ENCODE results near the gene CDH4.

Gene CDH4

GRCh38 chr20:61251529-61252393, at the start of gene CDH4:
CDH4 (plus strand) TSS chr20:61252261.
- DNase-seq: no peak

- no peak for DNase-seq
Measured at GRCh38 chr20:61203320-61203719, 48.7 kb upstream of the CDH4 start.

DNA sequence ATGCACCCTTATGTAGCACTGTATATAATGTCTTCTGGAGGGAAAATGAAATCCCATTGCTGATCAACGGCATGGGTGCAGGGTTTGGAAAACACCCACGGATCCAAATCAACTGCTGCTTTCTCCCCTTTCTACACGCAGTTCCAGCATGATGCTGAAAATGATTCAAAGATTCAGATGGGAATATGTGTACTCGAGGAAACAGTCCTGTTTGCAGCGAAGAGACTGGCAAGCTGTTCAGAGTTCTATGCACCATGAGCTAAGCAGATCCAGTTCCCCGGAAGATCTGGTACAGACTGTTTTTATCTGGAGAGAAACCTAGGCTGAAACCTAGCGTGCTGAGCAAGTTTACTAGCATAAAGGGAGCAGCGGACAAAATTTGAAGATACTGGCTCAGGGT, 47.9 kb upstream of the CDH4 start:
- no peak for DNase-seq

GRCh38 chr20:61205769-61206168, 46.3 kb upstream of the CDH4 start:
- DNase-seq: no peak

DNA sequence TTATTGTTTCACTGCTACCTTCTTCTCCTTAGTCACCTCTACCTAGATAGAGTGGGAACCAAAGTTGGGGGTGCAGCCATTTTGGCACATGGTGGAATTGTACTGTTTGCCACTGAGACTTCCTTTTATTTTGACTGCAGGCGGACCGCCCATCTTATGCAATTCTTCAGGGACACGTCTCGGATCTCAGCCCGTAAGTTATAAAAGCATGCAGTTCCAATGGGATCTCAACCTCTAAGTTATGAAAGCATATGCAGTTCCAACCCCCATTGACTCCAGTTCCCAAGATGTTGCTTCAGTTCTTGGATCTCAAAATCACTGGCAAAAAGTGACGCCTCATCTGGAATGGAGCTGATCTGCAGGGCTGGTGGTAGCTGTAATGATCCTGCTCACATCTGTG, 41.2 kb upstream of the CDH4 start:
- DNase-seq: no peak

- no peak for DNase-seq
Measured at GRCh38 chr20:61217848-61218247, 34.2 kb upstream of the CDH4 start.

DNA sequence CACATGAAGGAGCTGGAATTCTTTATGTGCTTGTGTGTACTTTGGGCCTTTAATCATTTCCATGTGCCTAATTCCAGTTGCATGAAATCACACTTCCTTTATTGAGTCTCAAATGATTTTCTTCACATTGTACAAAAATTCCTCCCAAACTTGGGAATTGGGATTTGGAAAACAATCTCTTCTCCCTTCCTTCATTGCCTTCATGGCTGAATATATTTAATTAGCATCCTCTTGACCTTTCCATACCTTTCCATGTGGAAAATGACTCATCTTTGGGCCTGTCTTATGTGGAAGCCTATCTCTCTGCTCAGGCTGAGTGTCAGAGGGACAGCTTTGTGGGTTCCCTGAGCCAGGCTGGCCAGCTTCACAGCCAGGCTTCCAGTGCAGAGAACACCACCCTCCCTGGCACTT, 33.0 kb upstream of the CDH4 start:
- no peak for DNase-seq

DNA sequence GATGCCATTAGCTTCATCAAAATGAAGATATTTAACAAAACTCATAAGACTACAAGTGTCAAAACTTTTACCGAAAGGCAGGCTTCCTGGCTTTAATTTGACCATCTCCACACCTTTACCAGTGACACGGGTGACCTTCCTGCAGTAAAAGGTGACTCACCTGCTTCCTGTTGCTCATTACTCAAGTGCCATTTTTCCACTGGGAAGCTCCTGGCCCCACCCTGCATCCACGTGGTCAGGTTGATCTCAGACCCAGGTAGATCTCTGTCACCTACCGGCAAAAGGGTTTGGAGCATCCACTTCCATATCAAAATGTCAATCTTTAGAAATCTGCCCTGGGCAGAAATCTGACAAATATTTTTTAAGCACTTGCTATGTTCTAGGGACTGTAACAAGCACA, 31.9 kb upstream of the CDH4 start:
- no peak for DNase-seq

DNA sequence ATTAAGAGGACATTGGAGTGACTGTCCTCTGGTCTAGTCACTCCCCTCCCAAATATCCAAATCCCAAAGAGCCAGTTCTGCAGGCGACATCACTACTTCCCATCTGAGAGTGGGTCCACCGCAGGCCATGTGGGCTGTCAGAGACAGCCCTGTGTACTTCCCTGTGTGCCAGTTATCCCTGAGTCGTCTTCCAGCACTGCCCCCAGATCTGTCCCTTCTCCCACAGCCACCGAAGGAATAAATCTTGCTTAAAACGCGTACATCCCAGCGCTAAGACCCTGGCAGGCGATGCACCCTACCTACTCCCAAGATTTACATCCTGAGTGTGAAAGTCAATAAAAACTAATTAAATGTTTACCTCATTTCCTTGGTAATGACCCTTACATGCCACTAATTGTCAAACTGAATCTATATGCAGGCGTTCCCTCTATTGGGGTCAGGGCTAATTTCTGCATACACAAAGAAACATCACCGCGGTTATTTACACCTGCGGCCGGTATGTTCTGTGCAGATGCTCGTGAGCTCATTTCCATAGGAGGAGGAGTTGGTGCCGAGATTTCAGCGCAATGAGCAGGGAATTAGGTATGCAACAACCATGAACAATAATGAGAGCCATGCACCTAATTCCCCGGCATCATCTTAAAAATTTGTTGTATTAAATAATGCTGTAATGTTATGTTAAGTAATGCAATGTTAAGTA, 31.3 kb upstream of the CDH4 start:
- DNase-seq: no peak

- no peak for DNase-seq
Measured at GRCh38 chr20:61222699-61223098, 29.4 kb upstream of the CDH4 start.

DNA sequence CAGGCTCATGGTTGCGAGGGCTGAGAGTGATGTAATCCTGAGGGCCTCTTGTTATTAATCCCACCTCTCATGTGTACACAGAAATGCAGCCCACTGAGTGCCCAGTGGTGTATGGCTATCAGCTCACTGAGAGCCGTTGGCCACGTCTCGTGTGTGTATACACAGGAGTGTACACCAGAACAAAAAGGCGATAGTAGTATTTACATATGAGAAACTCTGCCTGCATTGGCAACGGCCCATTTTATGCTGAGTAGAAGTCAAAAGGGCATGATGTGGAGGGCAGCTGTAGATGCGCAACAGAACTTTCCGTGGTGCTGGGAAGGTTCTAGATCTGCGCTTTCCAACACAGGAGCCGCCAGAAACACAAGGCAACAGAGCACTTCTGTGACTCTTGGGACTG, 28.9 kb upstream of the CDH4 start:
- DNase-seq: no peak

DNA sequence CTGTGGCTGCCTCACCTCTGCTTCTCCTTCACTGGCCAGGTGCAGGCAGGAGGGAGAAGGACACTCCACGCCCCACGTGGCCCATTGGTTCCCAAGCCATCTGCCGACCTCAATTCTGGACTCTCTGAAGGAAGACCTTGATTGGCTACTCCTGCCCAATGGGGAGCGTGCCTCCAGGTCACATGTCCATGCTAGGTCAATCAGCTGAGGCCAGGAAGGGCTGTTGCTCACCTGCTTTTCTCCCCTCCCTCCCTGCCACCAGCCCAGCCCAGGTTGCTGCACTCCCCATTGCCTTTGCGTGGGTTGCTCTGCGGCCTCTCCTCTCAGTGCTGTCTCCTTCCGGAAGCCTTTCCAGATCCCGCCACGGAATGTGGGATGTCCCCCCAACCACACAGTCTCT, 21.9 kb upstream of the CDH4 start:
- DNase-seq: no peak

- no peak for DNase-seq
Measured at GRCh38 chr20:61233590-61233989, 18.5 kb upstream of the CDH4 start.

- no peak for DNase-seq
Measured at GRCh38 chr20:61234224-61234890, 17.7 kb upstream of the CDH4 start.

DNA sequence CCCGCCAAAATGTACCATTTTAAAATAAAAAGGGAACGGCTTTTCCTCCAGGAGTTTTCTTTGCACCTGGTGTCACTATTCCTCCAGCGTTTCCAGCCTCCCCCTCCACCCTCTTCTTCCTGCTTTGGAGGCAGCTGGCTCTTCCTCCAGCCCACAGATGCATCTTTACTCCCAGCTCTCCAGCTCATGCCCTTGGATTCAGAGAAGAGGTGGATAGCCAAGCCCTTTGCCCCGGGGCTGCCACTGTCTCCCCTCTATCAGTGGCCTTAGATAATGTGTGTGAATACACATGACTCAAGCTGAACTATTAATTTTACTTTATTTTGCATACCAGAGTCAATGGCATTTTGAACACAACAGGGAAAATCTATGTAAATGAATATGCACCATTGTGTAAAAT, 15.3 kb upstream of the CDH4 start:
- no peak for DNase-seq

- DNase-seq: no peak
Measured at GRCh38 chr20:61238813-61239212, 13.2 kb upstream of the CDH4 start.

DNA sequence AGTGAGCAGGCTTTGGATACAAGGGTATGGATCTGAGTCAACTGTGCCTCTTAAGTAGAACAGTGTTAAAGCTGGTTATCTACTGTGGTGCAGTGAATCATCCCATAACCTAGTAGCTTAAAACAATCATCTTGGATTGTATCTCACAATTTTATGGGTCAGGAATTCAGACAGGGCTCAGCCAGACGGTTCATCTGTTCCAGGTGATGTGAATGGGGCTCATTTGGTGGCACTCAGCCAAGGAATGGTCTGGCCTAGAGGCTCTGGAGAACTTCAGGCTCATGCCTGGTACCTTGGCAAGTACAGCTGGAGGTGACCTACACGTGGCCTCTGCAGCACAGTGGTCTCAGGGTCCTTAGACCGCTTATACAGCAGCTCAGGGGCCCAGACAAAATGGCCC, 11.2 kb upstream of the CDH4 start:
- no peak for DNase-seq

GRCh38 chr20:61244213-61244612, 7.8 kb upstream of the CDH4 start:
- DNase-seq: no peak

GRCh38 chr20:61246269-61246668, 5.8 kb upstream of the CDH4 start:
- DNase-seq: no peak

DNA sequence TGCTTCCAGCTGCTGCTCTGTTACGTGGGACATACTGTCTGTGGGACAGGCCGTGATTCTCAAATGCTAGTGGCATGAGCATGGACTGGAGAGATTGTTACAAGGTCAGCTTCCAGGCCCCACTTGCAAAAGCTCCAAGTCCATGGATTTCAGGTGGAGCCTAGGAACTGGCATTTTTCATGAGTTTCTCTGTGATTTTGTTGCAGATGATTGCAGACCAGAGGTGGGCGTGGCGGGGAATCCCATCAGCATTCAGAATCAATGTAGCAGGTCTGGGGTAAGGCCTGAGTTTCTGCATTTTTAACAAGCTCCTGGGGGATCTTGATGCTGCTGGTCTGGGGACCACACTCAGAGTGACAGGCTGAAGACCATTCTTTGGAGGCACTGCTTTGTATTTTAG, 2.4 kb upstream of the CDH4 start:
- no peak for DNase-seq

DNA sequence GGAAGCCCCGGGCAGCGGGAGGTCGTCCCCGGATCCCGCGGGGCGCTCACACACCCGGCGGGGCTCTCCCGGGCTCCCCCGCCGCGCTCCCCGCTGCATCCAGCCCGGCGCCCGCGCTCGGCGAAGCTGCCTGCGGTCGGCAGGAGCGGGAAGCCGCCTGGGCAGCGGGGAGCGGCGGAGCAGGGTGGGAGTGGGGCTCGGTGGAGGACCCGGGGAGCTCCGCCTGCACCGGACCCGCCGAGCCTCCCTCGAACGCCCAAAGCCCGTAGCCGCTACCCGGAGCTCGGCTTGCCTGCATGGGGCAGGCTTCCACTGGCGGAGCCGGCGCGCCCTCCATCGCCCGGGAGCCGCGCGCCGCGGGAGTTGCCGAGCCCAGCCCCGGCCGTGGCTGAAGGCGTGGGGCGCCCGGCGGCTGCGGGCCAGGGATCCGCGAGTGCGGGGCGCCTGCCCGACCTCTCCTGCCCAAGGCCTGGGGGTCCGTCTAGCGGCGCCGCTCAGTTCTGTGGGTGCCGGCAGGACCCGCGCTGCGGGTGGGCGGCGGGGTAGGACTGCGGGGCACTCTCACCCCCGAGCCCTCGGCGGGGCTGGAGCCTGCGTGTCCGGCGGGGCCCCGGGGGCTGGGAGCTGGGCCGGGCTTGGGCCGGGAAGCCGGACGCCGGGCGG, 671 bp downstream of the CDH4 start:
- no peak for DNase-seq

DNA sequence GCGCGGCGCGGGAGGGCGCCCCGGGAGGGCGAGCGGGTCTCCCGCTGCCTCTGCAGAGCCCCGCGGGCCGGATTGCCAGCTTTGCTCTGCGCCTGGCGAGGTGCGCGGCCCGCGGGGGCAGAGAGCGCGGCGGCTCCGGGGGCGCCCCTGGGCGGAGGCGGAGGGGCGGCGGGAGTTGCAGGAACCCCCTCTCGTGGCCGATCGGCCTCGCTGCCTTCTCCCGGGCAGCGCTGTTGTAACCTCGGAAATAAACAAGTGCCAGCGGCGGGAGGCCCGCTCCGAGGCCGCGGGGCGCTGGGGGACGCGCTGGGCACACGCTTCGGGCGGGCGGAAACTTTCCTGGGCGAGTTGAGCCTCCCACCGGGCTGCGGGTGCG, 1.2 kb downstream of the CDH4 start:
- DNase-seq: no peak

Measured in CD4-positive, alpha-beta T cell treated with Interleukin-21 for 1 hour (primary cell).